Left ventricle myocardium superior (tissue), 1 donor: Measurements from ENCODE around the gene KPNB1. TPM values are rescaled to one million over a fixed set of nuclear protein-coding genes. Genes with fewer than 3 reads are reported as not detected.

Source experiments
- ATAC-seq: fragments of 200-7000 bp; cut with Tn5 transposase; one replicate; pipeline ENCODE4 v1.9.1; 2020; ENCODE audit warnings: mild to moderate bottlenecking, moderate library complexity
- DNase-seq: peaks from one replicate; pipeline ENCODE4 v3.0.0-alpha.2; 2020
- intact Hi-C: fragments of 100-400 bp; cut with micrococcal nuclease; formaldehyde crosslinking; loops from one replicate; pipeline ENCODE4 v1.11.0; 2022
- total RNA-seq: library from RNA; stranded (reverse); fragmentation: NEBNext Ultra II Directional; extraction: Animal tissue kit (Norgen Biotek cat#: 25700); gene quantifications from one replicate; pipeline ENCODE4 v1.2.1, GENCODE V29; 2021
- donor health status: DM: no; HTN: yes; CAD: no; lungs with severe emphysema.

Gene KPNB1
- total RNA-seq, 1 donor from 2014 or later = 169 TPM

DNA sequence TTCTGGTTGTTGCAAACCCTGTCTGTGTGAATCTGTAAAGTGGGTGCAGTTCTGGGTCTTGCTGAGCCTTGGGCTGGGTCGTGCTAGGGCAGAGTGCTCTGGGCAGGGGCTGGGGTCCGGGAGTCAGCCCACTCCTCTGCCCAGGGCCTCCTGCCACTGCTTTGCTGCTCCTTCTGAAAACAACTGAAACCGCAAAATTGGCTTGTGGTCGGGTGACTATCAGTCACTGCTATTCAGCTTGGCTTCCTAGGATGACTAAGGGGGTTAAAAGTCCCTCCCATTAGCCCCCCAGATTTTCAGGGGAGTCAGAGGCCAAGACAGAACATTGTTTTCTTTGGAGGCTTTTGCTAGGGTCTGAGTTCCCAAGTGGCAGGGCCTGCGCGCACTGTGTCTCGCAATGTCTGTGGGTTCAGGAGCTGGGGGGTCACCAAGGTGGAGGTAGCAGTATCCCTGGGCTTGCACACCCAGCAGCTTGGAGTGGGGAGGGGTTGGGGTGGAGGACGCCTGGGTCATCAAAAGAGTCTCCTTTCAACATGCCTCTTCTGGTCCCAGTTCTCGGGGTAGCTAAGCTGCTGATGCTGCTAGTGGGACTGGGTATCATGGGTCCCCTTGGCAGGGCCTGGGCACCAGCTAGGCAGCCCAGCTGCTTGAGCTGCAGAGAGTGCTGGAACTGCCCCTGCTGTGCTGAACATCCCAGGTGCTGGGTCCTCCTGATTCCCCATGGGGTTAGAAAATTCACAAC lies 69.9 kb downstream of the KPNB1 start:
- intact Hi-C loops = no loop called here
- ATAC-seq = no peak
- DNase-seq = no peak

DNA sequence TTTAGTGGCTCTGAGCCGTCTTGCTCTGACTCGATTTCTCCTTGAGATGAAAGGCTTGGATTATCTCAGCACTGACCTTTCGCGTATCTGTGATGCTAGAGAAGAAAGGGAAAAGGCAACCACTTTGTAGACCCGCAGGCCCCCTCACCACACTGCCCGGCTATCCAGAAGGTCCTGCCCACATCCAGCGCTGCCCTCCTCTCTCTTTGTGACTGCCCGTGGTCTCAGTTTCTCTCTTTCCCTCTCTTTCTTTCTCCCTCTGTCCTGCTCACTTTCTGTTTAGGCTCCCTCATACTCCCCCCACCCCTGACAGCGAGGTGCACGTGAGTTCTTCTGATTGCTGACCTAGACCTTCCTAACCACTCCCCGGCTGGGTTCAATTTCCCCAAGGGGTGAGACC lies 70.5 kb downstream of the KPNB1 start:
- DNase-seq (no peak), ATAC-seq (no peak)
- intact Hi-C loops = no loop called here

DNA sequence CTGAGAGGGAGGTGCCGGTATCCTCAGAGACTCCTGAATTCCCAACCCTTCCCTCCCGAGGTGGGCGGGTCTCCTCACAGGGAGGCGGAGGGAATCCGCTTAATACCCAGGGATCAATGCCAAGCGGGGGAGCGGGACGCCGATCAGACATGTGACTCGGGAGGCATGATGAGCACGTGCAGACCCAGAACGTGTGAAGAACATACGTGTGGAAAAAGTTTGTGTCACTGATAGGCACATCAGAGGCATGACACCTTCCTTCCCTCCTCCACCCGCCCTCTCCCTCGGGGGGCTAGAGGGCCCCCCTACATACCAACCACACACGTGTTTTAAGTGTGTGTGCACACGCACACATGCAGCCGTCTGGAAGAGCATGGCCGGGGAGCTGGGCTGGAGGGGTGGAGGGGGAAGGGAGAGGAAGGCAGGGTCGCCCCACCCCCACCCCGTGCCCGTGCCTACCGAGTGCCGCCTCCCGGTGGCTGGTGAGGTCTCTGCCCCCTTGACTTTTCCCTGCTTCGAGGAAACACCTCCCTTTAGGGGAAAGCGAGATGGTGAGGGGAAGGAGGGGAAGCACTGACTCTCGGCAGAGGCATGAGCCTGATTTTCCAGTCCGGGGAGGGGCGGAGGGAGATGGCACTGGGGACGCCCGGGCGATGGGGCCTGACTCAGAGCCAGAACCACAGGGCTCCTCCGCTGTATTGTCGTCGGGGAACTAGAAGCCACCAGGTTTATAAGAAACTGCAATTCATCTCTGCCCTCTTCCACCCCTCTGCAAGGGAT lies 71.2 kb downstream of the KPNB1 start:
- ATAC-seq (peak; percentile 11), DNase-seq (no peak)
- intact Hi-C loops = no loop called here

DNA sequence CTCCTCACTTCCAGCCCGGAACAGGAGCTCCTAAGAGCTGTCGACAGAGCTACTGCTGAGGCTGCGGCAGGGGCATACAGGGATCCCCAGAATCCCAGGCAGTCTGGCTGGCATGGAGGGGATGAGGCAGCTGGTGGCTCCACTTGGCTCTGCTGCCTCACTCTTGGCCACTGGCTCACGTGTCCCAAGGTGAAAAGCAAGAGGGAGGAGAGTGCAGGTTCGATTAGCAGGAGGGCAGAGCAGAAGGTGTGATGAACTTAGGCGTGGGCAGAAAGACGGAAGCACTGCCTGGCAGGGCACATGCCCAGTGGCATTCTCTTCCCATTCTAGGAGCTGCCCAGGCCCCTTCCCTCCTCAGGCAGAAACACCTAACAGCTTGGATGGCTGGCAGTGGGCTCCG lies 72.0 kb downstream of the KPNB1 start:
- intact Hi-C loops = no loop called here
- ATAC-seq (no peak), DNase-seq (no peak)

DNA sequence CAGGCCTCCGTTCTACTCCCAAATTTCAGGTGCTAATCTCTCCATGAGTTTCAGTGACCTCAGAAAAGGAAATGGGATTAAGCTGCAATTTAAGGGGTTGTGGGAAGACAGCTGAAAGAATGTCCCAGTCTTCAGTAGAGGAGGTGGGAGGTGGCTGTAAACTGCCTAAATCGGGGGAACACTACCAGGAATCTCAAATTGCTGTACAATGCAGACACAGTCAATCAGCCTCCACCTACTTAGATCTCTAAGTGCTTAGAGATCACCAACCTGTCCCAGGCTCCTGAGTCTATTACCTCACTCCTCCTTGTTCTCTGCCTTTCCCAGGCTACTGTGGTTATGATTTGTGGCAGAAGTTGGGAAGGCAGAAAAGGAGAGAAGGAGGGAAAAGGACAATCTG lies 75.0 kb downstream of the KPNB1 start:
- DNase-seq = no peak
- no peak for ATAC-seq
- intact Hi-C loops = no loop called here

DNA sequence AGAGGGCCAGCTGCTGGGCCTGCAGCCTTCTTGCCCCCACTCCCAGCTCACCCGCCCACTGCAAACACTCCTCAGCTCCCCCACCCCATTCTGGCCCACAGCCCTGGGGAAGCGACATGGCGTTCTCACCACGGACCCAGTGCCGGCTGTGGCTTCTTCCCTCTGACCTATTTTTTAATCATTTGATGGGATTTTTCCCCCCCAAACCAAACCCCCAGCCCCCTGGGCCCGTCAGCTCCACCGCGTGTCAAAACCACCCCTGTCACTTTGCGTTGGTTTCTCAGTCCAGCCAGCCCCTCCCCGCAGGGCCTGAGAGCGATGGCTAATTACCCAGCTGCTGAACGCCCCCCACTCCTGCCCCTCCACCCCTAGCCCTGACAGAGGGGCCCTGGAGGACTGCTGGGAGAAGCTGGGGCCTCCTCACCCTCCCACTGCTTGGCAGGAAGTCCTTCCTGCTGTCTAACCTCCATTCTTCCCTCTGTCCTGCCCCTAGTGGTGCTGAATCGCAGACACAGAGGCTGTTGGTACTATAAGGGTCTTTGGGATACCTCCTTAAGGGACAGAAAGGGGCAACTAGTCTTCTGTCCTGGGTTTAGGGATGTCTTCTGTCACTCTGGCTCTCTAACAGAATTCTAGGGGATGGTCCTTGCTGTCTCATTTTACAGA lies 75.9 kb downstream of the KPNB1 start:
- intact Hi-C loops = no loop called here
- DNase-seq = peak; percentile 12
- no peak for ATAC-seq

DNA sequence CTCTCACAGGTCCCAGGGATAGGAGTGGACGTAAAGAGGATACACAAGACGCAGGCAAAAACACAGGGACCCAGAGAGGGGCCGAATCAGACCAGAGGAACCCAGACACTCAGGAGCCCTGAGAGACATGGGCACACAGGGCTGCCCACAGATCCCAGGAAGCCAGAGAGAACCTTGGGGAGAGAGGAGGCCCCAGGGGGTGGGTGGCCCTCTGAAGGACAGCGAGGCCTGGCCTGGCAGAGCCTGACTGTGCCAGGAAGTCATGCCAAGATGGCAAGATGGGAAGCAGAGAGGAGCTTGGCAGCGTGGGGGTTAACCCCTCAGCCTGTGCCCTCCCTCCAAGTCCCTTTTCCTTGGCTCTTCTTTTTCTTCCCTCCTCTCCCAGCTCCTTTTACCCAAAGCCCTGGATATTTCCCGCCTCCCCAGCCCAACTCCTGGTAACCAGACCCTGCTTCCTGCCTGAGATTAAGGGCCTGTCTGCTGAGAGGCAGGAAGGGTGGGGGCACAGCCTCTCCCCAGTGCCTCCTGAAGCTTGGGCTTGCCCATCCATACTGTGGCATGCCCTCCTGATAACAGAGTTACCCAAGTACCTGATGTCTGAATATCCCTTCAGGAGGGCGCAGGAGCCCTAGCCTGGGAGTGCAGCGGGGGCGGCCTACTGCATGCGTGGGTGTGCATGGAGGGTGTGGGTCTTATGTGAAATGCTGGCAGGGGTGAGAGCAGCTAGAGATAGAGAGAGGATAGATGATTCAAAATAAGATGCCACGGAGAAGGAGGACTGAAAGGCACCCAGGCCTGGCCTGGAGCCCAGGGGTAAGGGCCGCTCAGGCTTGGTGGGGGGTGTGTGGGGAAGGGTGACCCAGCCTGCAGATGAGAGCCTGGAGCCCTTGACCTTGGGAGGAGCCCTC lies 77.3 kb downstream of the KPNB1 start:
- ATAC-seq (no peak), DNase-seq (peak; percentile 16)
- intact Hi-C loops = no loop called here

DNA sequence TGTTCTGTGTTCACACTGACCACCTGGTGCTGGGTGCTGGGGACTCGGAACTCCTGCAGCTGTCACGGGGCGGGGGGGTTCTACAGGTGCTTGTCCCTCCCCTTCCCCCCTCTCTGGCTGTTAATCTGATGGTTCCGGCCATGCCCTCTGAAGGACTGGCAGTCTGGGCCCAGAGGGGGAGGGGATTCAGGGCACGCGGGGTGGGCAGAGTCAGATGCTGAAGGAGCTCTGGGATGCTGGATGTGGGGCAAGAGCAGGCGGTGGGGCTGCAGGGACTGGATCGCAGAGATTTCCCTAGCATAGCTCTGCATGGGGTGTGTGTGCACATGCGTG lies 78.0 kb downstream of the KPNB1 start:
- intact Hi-C loops = no loop called here
- no peak for ATAC-seq
- DNase-seq = no peak

DNA sequence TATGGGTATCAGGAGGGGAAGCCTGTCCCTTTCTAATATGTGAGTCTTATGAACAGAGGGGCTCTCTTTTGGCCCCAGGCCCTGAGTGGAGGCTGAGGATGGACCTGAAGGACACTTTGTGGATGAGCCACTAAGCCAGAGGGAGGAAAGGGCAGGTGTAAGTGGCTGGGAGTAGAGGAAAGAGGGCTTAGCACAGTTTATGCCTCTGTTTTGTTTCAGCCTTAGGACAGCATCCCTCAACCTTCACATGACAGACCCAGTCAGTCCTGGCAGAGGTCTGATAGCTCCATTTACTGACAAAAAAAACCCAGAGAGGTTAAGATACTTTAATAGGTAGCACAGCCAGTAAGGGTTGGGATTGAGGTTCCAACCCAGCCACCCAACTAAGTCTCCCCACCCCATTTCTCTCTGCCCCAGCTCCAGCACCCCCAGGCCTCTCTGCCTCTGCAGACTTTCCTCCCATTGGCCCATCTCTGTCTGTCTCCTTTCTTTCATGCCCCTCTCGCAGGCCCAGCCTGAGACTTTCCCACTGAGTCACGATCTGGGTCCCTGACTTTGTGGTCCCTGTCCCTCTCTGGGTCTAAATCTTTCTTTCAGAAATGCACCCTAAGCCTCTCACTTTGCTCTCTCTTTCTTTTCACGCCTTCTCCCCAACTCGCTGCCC lies 78.6 kb downstream of the KPNB1 start:
- ATAC-seq (no peak), DNase-seq (no peak)
- intact Hi-C loops = no loop called here

DNA sequence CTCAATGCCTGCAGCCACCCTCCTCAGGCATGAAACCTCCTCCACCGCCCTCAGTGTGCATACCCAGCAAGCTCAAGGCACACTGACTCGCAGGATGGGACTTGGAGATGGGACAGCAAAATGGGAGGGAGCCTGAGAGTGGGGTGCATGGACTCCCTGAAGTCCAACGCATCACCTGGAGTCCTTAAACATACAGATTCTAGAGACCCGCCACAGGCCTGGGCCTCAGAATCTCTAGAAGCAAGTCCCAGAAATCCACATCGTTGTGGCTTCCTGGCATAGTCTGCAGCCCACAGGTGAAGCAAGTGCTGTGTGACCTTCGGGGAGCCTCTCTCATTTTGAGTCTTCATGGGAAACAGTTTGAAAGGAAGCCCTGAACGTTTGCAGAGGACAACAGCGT lies 79.8 kb downstream of the KPNB1 start:
- DNase-seq = no peak
- no peak for ATAC-seq
- intact Hi-C loops = no loop called here

DNA sequence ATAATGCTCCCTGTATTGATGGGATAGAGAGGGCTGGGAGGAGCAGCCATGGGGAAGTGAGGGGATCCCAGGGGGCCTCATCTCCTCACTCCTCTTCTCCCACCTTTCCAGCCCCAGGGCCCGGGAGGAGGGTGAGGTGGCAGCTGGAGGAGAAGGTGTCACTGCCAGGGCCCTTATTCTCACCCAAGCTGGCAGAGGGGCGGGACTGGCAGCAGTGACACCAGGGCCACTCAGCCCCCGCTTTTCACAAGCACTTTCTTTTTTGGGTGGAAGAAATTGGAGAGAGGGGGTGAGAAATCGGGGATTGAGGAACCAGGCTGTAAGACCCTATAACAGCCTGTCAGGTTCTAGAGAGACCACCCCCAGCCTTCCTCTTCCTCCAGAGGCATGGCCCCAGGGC lies 81.0 kb downstream of the KPNB1 start:
- ATAC-seq (no peak), DNase-seq (peak; percentile 16)
- intact Hi-C loops = no loop called here

DNA sequence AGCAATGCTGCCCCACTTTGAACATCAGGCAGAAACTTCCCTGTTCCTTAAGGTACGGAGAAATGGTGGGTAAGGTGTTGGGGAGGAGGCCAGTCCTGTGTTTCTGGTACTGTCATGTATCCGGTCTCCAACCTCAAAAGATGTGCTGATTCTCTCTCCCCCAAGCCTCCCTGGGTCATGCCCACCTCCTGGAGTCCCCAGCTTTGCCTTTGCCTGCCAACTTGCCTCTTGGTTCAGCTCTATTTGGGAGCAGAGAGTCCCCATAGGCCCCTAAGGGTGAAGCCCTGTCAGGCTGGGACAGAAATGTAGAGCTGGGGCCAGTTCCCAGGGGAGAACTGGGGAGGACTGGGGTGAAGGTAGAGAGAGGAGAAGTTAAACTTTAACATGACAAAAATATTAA lies 81.7 kb downstream of the KPNB1 start:
- intact Hi-C loops = no loop called here
- DNase-seq (no peak), ATAC-seq (no peak)

DNA sequence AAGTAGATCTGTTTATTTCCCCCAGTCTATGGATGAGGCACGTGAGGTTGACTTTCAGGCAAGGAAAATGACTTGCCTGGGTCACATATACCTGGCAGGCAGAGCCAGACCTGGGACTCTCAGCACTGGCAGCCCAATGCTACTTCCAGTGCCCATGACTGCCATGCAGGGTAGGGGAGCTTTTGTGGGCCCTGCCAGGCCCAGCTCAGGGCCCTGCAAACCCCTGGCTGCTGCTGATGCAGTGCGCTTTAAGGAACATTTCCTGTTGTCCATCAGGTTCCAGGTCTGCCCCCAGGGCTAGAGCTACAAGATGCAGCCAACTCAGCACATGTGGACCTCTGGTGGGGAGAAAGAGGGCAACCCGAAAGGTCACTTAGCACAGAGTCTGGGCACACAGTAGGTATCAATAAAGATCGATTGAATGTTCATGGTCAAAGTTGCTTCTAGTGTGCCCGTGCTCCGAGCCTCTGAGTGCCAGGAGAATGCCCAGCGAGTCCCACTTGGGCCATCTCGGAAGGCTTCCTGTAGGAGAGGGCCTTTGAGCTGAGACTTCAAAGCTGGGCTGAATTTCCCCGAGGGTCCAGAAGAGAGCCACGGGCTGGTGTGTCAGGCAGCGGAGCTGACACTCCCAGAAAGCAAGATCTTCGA lies 82.8 kb downstream of the KPNB1 start:
- DNase-seq (no peak), ATAC-seq (no peak)
- intact Hi-C loops = no loop called here

DNA sequence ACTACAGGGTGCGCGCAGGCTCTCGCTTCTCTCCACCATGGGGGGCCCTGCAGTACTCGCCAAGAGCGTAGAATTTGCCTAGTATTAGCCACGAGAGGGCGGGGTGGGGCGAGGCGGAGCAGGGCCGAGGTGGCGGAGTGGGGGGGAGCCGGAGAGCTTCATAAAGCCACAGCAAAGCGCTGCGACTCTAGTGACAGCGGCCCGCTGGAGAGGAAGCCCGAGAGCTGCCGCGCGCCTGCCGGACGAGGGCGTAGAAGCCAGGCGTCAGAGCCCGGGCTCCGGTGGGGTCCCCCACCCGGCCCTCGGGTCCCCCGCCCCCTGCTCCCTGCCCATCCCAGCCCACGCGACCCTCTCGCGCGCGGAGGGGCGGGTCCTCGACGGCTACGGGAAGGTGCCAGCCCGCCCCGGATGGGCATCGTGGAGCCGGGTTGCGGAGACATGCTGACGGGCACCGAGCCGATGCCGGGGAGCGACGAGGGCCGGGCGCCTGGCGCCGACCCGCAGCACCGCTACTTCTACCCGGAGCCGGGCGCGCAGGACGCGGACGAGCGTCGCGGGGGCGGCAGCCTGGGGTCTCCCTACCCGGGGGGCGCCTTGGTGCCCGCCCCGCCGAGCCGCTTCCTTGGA lies 83.4 kb downstream of the KPNB1 start, which contains the start of gene TBX21:
TSS of gene TBX21 (plus strand) at position 190 of the 627 bp plus-strand sequence. CDS start at position 409, 219 bp downstream.
- peak; percentile 87 for ATAC-seq
- DNase-seq = peak; percentile 78
- intact Hi-C loops = no loop called here

DNA sequence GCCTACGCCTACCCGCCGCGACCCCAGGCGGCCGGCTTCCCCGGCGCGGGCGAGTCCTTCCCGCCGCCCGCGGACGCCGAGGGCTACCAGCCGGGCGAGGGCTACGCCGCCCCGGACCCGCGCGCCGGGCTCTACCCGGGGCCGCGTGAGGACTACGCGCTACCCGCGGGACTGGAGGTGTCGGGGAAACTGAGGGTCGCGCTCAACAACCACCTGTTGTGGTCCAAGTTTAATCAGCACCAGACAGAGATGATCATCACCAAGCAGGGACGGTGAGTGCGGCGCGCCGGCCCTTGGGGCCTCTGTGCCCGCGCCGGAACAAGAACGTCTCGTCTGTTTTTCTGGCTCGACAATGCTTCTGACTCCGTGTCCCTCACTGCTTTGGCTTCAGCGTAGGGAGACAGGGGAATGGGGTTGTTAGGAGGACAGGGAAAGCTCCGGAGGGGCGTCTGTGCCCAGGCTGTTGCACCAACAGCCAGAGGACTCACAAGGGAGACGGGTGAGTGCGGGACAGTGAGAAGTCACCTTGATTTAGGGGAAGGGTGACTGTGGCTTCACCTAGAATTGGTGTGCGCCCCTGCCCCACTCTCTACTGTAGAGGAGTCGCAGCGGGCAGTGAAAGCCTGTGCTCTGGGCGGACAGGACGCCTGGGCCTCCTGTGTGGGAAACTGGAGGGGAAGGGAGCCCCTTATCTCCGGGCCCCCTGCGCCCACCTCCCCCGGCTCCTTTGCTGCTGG lies 84.1 kb downstream of the KPNB1 start:
- intact Hi-C loops = no loop called here
- ATAC-seq (peak; percentile 24), DNase-seq (no peak)

DNA sequence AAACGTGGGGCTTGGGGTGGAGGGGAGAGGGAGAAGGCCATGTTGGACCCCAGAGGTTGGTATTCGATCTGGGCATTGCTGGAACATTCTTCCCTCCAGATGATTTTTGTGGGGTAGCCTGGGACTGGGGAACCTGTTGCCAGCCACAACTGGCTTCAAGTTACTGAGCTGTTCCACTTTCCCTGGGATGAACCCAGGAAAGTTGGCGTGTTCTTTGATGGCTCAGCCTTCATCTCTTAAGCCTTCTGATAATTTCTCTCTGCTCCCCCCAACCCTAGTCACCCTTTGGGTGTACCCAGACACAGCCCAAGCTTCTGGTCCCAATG lies 85.4 kb downstream of the KPNB1 start:
- intact Hi-C loops = no loop called here
- ATAC-seq (no peak), DNase-seq (no peak)
